GM21825 (cell line): ENCODE measurements around the gene LEKR1.
"Not testable (repeated sequence)": the region's sequence is repeated elsewhere in the genome, so short reads cannot be mapped to it uniquely, and the experiment has no call there.

Source experiments
- ATAC-seq: cut with Tn5 transposase; IDR thresholded peaks from one replicate; pipeline ENCODE4 v1.9.1; 2021; ENCODE audit warnings: mild to moderate bottlenecking, moderate library complexity; ENCODE audit not compliant: unreplicated experiment

LEKR1 gene

GRCh38 chr3:156826144-156826895 is at the start of gene LEKR1:
TSS of gene LEKR1 (plus strand) at chr3:156826353. CDS start at chr3:156829330, 2,977 bp downstream.
- peak; percentile 90 for ATAC-seq

- no peak for ATAC-seq
Measured at GRCh38 chr3:156776871-156777270, 49.3 kb upstream of the LEKR1 start.

GRCh38 chr3:156781310-156782230 is 44.6 kb upstream of the LEKR1 start:
- no peak for ATAC-seq

GRCh38 chr3:156782319-156782718 is 43.8 kb upstream of the LEKR1 start:
- no peak for ATAC-seq

GRCh38 chr3:156782921-156783320 is 43.2 kb upstream of the LEKR1 start:
- ATAC-seq: no peak

- ATAC-seq: no peak
Measured at GRCh38 chr3:156787001-156787400, 39.2 kb upstream of the LEKR1 start.

- peak; percentile 74 for ATAC-seq
Measured at GRCh38 chr3:156787926-156788663, 38.1 kb upstream of the LEKR1 start.

- ATAC-seq: no peak
Measured at GRCh38 chr3:156788846-156789245, 37.3 kb upstream of the LEKR1 start.

- ATAC-seq: no peak
Measured at GRCh38 chr3:156790156-156790555, 36.0 kb upstream of the LEKR1 start.

- no peak for ATAC-seq
Measured at GRCh38 chr3:156792114-156792513, 34.0 kb upstream of the LEKR1 start.

- no peak for ATAC-seq
Measured at GRCh38 chr3:156792536-156792935, 33.6 kb upstream of the LEKR1 start.

- ATAC-seq: no peak
Measured at GRCh38 chr3:156792945-156793344, 33.2 kb upstream of the LEKR1 start.

GRCh38 chr3:156793400-156793799 is 32.8 kb upstream of the LEKR1 start:
- no peak for ATAC-seq

- no peak for ATAC-seq
Measured at GRCh38 chr3:156793851-156794250, 32.3 kb upstream of the LEKR1 start.

GRCh38 chr3:156795890-156796481 is 30.2 kb upstream of the LEKR1 start:
- ATAC-seq: no peak

GRCh38 chr3:156797368-156797767 is 28.8 kb upstream of the LEKR1 start:
- no peak for ATAC-seq

GRCh38 chr3:156800287-156800686 is 25.9 kb upstream of the LEKR1 start:
- ATAC-seq: not testable (repeated sequence)

GRCh38 chr3:156801746-156802145 is 24.4 kb upstream of the LEKR1 start:
- no peak for ATAC-seq

- no peak for ATAC-seq
Measured at GRCh38 chr3:156802821-156803606, 23.1 kb upstream of the LEKR1 start.
